DOHH2 (cell line): ENCODE results near the gene CSRNP3.

Source experiments
- H3F3A ChIP-seq: fragments of 200-600 bp; sonication (generic), shearing (Covaris generic); 2 replicates; pipeline ENCODE4 v1.6.0; 2016; ENCODE audit warnings: antibody characterized with exemption, mild to moderate bottlenecking; ENCODE audit not compliant: control insufficient read depth, insufficient read depth
- H3K27ac ChIP-seq: fragments of 200-600 bp; sonication (generic); 2 replicates; pipeline ENCODE4 v1.5.1; 2014; ENCODE audit warnings: low read depth, mild to moderate bottlenecking, low read length, moderate library complexity
- H3K27me3 ChIP-seq: fragments of 200-600 bp; sonication (generic); 2 replicates; pipeline ENCODE4 v1.6.1; 2014; ENCODE audit warnings: mild to moderate bottlenecking, low read length, mixed read lengths; ENCODE audit not compliant: control insufficient read depth
- H3K36me3 ChIP-seq: fragments of 200-600 bp; sonication (generic); 2 replicates; pipeline ENCODE4 v1.6.1; 2014; ENCODE audit warnings: mild to moderate bottlenecking, low read length, moderate library complexity, mixed read lengths; ENCODE audit not compliant: control insufficient read depth
- H3K4me1 ChIP-seq: fragments of 200-600 bp; sonication (generic); 2 replicates; pipeline ENCODE4 v1.6.1; 2014; ENCODE audit warnings: mild to moderate bottlenecking, low read length, mixed read lengths; ENCODE audit not compliant: control insufficient read depth
- H3K4me2 ChIP-seq: fragments of 200-600 bp; sonication (generic); 2 replicates; pipeline ENCODE4 v1.6.0; 2014; ENCODE audit warnings: mild to moderate bottlenecking, low read length, moderate library complexity
- H3K4me3 ChIP-seq: fragments of 200-600 bp; sonication (generic); 2 replicates; pipeline ENCODE4 v1.5.1; 2014; ENCODE audit warnings: mild to moderate bottlenecking, low read length, mixed read lengths
- H3K79me2 ChIP-seq: fragments of 200-600 bp; sonication (generic); 2 replicates; pipeline ENCODE4 v1.6.1; 2014; ENCODE audit warnings: mild to moderate bottlenecking, low read length, mixed read lengths; ENCODE audit not compliant: control insufficient read depth
- H3K9me2 ChIP-seq: fragments of 200-600 bp; sonication (generic); replicated peaks from 2 replicates; pipeline ENCODE4 v1.6.1; 2014; ENCODE audit warnings: mild to moderate bottlenecking, low read length, mixed read lengths; ENCODE audit not compliant: control insufficient read depth
- H3K9me3 ChIP-seq: fragments of 200-600 bp; sonication (generic); 2 replicates; pipeline ENCODE4 v1.6.1; 2014; ENCODE audit warnings: antibody characterized with exemption, low read length, mixed read lengths; ENCODE audit not compliant: control insufficient read depth, insufficient read depth
- H4K20me1 ChIP-seq: fragments of 200-600 bp; sonication (generic); 2 replicates; pipeline ENCODE4 v1.6.0; 2014; ENCODE audit warnings: low read depth, mild to moderate bottlenecking, antibody characterized with exemption, low read length, moderate library complexity; ENCODE audit not compliant: control insufficient read depth, insufficient read depth
- EZH2phosphoT487 ChIP-seq: fragments of 200-600 bp; sonication (generic); IDR thresholded peaks from 2 replicates; pipeline ENCODE4 v1.6.1; 2017; ENCODE audit warnings: borderline replicate concordance, mild to moderate bottlenecking, antibody characterized with exemption, low read length, moderate library complexity, mixed read lengths
- TF ChIP-seq, protein P1 (sequence below): fragments of 200-600 bp; sonication (generic); IDR thresholded peaks from one replicate; pipeline ENCODE4 v1.5.1; 2014; ENCODE audit warnings: antibody characterized with exemption, mild to moderate bottlenecking, low read depth, low read length; ENCODE audit not compliant: poor library complexity, severe bottlenecking

CSRNP3 gene

DNA sequence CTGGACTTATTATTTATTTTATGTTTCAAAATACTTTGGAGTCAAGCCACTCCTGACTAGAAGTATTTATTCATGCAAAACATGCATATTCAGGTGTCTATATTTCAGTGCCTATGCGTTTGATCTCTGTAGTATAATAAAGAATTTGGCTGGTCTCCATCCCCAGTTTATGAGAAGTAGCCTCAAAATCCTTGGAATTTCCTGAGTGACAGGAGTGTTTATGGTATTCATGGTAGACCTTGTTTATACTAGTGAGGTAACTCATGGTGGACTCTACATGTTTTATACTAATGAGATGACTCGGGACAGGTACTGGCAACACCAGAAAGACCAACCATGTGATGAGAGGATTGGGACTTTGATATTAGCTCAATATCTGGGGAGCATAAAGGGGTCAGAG is 43.9 kb upstream of the CSRNP3 start:
- no peaks in the 10 kb centered on the region for H3F3A ChIP-seq
- TF ChIP-seq EZH2phosphoT487, result no peak
- TF ChIP-seq, protein P1, sequence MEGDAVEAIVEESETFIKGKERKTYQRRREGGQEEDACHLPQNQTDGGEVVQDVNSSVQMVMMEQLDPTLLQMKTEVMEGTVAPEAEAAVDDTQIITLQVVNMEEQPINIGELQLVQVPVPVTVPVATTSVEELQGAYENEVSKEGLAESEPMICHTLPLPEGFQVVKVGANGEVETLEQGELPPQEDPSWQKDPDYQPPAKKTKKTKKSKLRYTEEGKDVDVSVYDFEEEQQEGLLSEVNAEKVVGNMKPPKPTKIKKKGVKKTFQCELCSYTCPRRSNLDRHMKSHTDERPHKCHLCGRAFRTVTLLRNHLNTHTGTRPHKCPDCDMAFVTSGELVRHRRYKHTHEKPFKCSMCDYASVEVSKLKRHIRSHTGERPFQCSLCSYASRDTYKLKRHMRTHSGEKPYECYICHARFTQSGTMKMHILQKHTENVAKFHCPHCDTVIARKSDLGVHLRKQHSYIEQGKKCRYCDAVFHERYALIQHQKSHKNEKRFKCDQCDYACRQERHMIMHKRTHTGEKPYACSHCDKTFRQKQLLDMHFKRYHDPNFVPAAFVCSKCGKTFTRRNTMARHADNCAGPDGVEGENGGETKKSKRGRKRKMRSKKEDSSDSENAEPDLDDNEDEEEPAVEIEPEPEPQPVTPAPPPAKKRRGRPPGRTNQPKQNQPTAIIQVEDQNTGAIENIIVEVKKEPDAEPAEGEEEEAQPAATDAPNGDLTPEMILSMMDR, result no peak
- H3K4me3 ChIP-seq, result no peak overlapping the region
- no peak overlapping the region for H3K27ac ChIP-seq
- H3K4me1 ChIP-seq, result no peaks in the 10 kb centered on the region
- H3K9me2 ChIP-seq, result no peaks in the 10 kb centered on the region
- H4K20me1 ChIP-seq, result no peaks in the 10 kb centered on the region
- no peaks in the 10 kb centered on the region for H3K79me2 ChIP-seq
- H3K9me3 ChIP-seq, result peaks cover 12% of the 10 kb centered on the region; the same call in 1 of the 2 replicates
- H3K4me2 ChIP-seq, result no peak overlapping the region
- no peaks in the 10 kb centered on the region for H3K27me3 ChIP-seq
- no peaks in the 10 kb centered on the region for H3K36me3 ChIP-seq

DNA sequence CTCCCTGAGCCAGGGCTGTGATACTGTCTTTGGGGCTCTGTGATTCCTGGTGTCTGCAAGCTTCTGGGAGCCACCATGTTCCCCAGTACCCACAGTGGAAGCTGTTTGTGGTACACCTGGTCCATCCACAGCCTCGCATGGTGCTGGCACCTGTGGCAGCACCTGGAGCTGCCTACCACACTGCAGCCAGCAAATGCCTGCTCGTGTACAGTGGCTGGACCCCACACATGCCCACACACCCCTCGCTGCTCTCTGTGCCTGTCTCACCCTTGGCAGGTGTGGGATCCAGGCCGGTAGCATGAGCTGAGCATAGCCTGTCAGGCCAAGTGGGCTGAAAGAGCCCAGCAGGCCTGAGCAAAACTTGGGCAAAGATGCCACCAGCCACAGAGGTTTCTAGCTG is 41.8 kb upstream of the CSRNP3 start:
- Histone ChIP-seq H3K79me2 (no peaks in the 10 kb centered on the region), H4K20me1 (no peaks in the 10 kb centered on the region), H3F3A (no peaks in the 10 kb centered on the region), H3K27ac (no peak overlapping the region), H3K4me1 (no peaks in the 10 kb centered on the region), H3K27me3 (no peaks in the 10 kb centered on the region), H3K4me2 (no peak overlapping the region), H3K9me2 (no peaks in the 10 kb centered on the region), H3K4me3 (no peak overlapping the region), H3K9me3 (peaks cover 5% of the 10 kb centered on the region; the same call in 1 of the 2 replicates), H3K36me3 (no peaks in the 10 kb centered on the region)
- TF ChIP-seq EZH2phosphoT487, result no peak
- TF ChIP-seq, protein P1, result no peak

DNA sequence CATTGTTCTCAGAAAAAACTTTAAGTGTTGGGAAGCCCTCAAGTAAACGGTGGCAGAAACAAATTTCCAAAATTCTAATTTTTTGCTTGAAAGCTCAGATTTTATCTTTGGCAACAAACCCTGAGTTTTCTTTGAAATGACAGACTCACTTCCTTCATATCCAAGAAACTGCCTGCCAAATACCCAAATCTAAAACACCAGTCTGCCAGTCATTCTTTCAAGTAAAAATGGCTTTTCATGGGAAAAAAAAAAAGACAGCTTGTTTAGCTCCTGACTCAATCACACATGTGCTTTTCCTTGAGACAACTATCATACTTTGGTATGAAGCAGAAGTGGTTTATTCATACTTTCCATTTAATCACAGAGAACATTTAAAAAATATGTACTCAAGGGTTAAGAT is 40.6 kb upstream of the CSRNP3 start:
- H3K4me3 ChIP-seq, result no peak overlapping the region
- no peak overlapping the region for H3K27ac ChIP-seq
- no peaks in the 10 kb centered on the region for H3K36me3 ChIP-seq
- no peaks in the 10 kb centered on the region for H3K9me2 ChIP-seq
- no peaks in the 10 kb centered on the region for H3K4me1 ChIP-seq
- no peaks in the 10 kb centered on the region for H3K79me2 ChIP-seq
- TF ChIP-seq EZH2phosphoT487, result no peak
- TF ChIP-seq, protein P1, result no peak
- no peaks in the 10 kb centered on the region for H3F3A ChIP-seq
- no peaks in the 10 kb centered on the region for H3K27me3 ChIP-seq
- no peaks in the 10 kb centered on the region for H4K20me1 ChIP-seq
- H3K9me3 ChIP-seq, result no peaks in the 10 kb centered on the region
- H3K4me2 ChIP-seq, result no peak overlapping the region

DNA sequence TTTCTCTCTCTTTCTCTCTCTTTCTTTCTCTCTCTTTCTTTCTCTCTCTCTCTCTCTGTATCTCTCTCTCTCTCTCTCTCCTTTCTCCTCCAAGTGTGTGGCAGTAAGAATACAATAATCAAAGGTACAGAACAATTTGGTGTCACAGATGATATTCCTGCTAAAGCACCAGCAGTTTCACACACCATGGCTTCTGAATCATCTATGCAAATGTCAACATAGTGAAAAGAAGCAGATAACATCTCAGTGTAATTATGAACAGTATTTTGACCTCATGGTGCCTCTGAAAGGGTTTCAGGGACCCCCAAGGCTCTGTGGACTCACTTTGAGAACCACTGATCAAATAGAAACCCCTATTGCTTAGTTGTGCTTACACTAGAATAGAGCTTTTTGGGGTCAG is 38.5 kb upstream of the CSRNP3 start:
- TF ChIP-seq EZH2phosphoT487, result no peak
- TF ChIP-seq, protein P1, result no peak
- Histone ChIP-seq H3K79me2 (no peaks in the 10 kb centered on the region), H3K4me2 (no peak overlapping the region), H3K36me3 (no peaks in the 10 kb centered on the region), H3K4me1 (no peaks in the 10 kb centered on the region), H3F3A (no peaks in the 10 kb centered on the region), H3K9me3 (no peaks in the 10 kb centered on the region), H3K9me2 (no peaks in the 10 kb centered on the region), H3K27me3 (no peaks in the 10 kb centered on the region), H3K4me3 (no peak overlapping the region), H3K27ac (no peak overlapping the region), H4K20me1 (no peaks in the 10 kb centered on the region)
